Activated T-cell treated with anti-CD3 and anti-CD28 coated beads, Interleukin-2, amount 50 U/mL, for 72 hours (primary cell): Measurements from ENCODE around the gene TAS2R40. TPM values are rescaled to one million over a fixed set of nuclear protein-coding genes. Genes with fewer than 3 reads are reported as not detected.
"Not testable (repeated sequence)": the region's sequence is repeated elsewhere in the genome, so short reads cannot be mapped to it uniquely, and the experiment has no call there.

Experiments used
- ATAC-seq, 2 donors: fragments of 150-1000 bp; cut with Tn5 transposase; replicated peaks in 1 of 2; 2 replicates each; pipeline ENCODE4 v1.10.0; 2021; ENCODE audit warnings: moderate library complexity in 2 of 2, mild to moderate bottlenecking in 1 of 2
- DNase-seq, 2 donors: peaks; one replicate each; pipeline ENCODE4 v3.0.0; 2021 to 2022; ENCODE audit warnings: mixed read lengths in 1 of 2
- H3K27ac Mint-ChIP-seq: one replicate; pipeline ENCODE4 v1.8.0; 2022; ENCODE audit warnings: mild to moderate bottlenecking, moderate library complexity, mixed read lengths
- H3K27me3 Mint-ChIP-seq: one replicate; pipeline ENCODE4 v1.8.0; 2022; ENCODE audit warnings: low read depth, mixed read lengths
- H3K36me3 Mint-ChIP-seq, 2 donors: one replicate each; pipeline ENCODE4 v1.8.0; 2022; ENCODE audit warnings: mixed read lengths in 2 of 2, mild to moderate bottlenecking in 1 of 2; ENCODE audit not compliant: insufficient read depth in 2 of 2
- H3K4me1 Mint-ChIP-seq: one replicate; pipeline ENCODE4 v1.8.0; 2022; ENCODE audit warnings: low read depth, mixed read lengths
- H3K4me3 Mint-ChIP-seq, 2 donors: one replicate each; pipeline ENCODE4 v1.8.0; 2022; ENCODE audit warnings: mild to moderate bottlenecking in 2 of 2, mixed read lengths in 2 of 2, moderate library complexity in 2 of 2
- H3K9me3 Mint-ChIP-seq, 2 donors: one replicate each; pipeline ENCODE4 v1.8.0; 2022; ENCODE audit warnings: mixed read lengths in 2 of 2
- total RNA-seq, 2 donors: library from RNA; stranded (reverse); gene quantifications; one replicate each; pipeline ENCODE4 v1.2.3, GENCODE V29; 2022

Gene TAS2R40
- total RNA-seq = not detected

DNA sequence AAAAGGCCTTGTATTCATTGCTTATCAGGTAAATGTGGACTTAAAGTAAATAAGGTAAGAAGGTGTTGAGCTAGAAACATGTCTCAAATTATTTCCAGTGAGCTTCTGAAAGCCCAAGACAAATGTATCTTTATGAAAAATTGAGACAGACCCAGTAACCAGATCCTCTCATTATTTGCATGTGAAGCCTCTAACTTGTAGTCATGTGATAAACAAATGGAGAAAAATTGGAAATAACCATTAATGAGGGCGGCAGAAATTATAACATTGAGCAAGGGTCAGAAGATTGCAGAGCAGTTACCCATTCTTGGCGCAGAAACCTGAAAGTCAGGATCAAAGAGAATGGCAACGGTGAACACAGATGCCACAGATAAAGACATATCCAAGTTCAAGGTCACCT is at the start of gene TAS2R40:
TSS of gene TAS2R40 (plus strand) at position 301 of the 400 bp plus-strand sequence. CDS start at position 343, 42 bp downstream.
- ATAC-seq = no peak
- Mint-ChIP-seq H3K27me3 (peaks cover 28% of the 10 kb centered on the region), H3K4me1 (no peaks in the 10 kb centered on the region)

DNA sequence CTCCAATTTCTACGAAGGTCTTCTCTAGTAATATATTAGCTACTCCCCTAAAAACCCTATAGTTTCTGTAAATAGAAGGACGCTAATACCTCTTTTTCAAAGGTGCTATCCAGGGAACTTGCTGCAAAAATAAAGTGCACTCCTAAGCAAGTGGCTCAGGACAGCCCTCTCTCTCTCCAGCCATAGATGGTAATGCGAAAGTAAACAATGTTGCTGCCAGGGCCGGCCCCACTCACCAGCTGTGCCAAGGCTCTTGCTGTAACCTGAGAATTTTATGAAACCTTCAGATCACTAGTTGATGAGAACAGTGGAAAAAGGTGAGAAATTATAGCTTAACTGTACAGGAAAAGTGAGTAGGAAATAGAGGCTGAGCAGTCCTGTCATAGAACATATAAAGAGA is 49.5 kb upstream of the TAS2R40 start:
- Mint-ChIP-seq H3K27me3 (peaks cover 21% of the 10 kb centered on the region), H3K4me3 (no peak overlapping the region), H3K9me3 (peaks cover 0 to 3% of the 10 kb centered on the region in 2 donors), H3K36me3 (peaks cover under 1 to 3% of the 10 kb centered on the region in 2 donors), H3K27ac (no peak overlapping the region), H3K4me1 (no peaks in the 10 kb centered on the region)
- DNase-seq (no peak), ATAC-seq (no peak)

More for the DNA sequence above, at the start of gene TAS2R40:
- Mint-ChIP-seq H3K9me3 (no peaks in the 10 kb centered on the region), H3K4me3 (no peak within 1 kb of the TSS), H3K36me3 (no peaks in the 10 kb centered on the region), H3K27ac (no peak within 1 kb of the TSS)
- no peak for DNase-seq

DNA sequence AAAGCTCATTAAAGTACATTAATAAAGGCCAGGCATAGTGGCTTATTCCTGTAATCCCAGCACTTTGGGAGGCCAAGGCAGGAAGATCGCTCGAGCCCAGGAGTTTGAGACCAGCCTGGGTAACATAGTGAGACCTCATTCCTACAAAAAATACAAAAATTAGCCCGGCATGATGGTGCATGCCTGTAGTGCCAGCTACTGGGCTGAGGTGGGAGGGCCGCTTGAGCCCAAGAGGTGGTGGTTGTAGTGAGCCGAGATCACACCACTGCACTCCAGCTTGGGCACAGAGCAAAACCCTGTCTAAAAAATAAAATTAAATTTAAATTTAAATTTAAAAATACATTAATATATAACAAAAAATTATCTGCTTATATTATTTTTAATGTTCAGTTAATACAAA is 45.7 kb upstream of the TAS2R40 start:
- DNase-seq = no peak
- Mint-ChIP-seq H3K27ac (no peak overlapping the region), H3K36me3 (peaks cover 4% of the 10 kb centered on the region in 2 donors), H3K4me1 (no peaks in the 10 kb centered on the region), H3K27me3 (peaks cover 13% of the 10 kb centered on the region), H3K4me3 (no peak overlapping the region), H3K9me3 (peaks cover 4% of the 10 kb centered on the region in 2 donors)
- no peak for ATAC-seq

DNA sequence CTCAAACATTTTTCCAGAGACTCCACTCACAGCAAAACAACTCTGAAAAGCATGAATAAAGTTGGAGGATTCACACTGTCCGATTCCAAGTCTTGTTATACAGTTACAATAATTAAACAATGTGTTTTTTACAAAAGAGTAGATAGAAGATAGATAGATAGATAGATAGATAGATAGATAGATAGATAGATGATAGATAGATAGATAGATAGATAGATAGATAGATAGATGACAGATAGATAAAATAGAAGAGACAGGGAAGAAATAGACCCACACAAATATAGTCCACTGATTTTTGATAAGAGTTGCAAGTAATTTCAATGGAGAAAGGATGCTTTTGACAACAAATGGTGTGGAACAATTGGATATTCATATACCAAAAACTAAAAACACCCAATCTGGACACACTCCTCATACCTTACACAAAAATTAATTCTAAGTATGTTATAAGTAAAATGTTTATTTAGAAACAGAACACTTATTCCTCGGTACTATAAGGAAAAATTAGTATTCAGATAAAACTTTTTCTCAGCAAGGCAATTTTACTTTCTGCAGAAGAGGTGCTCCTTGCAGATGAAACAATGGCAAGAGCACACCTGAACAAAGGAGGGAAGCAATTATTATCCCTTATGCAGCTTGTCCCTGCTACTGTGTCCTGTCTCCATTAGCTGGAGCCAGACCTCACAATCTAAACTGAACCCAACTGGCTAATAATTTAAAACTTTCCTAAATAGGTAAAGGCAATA is 44.3 kb upstream of the TAS2R40 start:
- no peak for DNase-seq
- ATAC-seq = no peak
- no peak overlapping the region for H3K27ac Mint-ChIP-seq
- H3K27me3 Mint-ChIP-seq = peaks cover 13% of the 10 kb centered on the region
- H3K4me3 Mint-ChIP-seq = no peak overlapping the region
- peaks cover 4% of the 10 kb centered on the region in 2 donors for H3K36me3 Mint-ChIP-seq
- no peaks in the 10 kb centered on the region for H3K4me1 Mint-ChIP-seq
- peaks cover 4 to 6% of the 10 kb centered on the region in 2 donors for H3K9me3 Mint-ChIP-seq

DNA sequence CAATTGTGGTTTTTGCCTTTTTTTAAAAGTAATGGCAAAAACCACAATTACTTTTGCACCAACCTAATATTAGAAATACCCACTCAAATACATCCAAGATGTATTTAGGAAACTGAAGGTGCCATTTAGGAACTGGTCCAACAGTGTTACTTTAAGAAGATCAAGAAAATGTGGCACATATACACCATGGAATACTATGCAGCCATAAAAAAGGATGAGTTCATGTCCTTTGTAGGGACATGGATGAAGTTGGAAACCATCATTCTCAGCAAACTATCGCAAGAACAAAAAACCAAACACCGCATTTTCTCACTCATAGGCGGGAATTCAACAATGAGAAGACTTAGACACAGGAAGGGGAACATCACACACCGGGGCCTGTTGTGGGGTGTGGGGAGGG is 41.1 kb upstream of the TAS2R40 start:
- H3K36me3 Mint-ChIP-seq, H3K9me3 Mint-ChIP-seq, H3K27ac Mint-ChIP-seq, H3K4me1 Mint-ChIP-seq, ATAC-seq, H3K4me3 Mint-ChIP-seq, DNase-seq: not testable (repeated sequence)
- peaks cover 12% of the 10 kb centered on the region for H3K27me3 Mint-ChIP-seq

DNA sequence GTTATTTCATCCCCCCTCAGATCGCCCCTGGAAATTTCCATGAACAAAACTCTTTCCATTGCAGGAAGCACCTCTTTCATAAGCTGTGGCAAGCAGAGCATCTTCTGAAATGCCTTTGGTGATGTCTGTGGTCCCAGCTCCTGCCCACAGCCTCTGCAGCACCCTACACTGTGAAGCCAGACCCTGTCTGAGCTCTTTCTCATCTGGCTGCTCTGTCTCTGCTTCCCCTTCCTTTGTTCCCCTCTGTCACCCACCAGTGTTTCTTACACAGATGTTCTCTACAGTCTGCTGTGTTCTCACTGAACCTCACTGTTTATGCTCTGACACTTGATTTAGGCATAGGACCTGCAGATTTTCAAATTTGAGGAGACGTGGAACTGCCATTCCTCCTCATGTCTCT is 40.5 kb upstream of the TAS2R40 start:
- H3K27me3 Mint-ChIP-seq = peaks cover 12% of the 10 kb centered on the region
- ATAC-seq (no peak), DNase-seq (no peak)
- peaks cover 4% of the 10 kb centered on the region in 2 donors for H3K36me3 Mint-ChIP-seq
- no peaks in the 10 kb centered on the region for H3K4me1 Mint-ChIP-seq
- H3K9me3 Mint-ChIP-seq = peaks cover 4 to 6% of the 10 kb centered on the region in 2 donors
- no peak overlapping the region for H3K27ac Mint-ChIP-seq
- H3K4me3 Mint-ChIP-seq = no peak overlapping the region

DNA sequence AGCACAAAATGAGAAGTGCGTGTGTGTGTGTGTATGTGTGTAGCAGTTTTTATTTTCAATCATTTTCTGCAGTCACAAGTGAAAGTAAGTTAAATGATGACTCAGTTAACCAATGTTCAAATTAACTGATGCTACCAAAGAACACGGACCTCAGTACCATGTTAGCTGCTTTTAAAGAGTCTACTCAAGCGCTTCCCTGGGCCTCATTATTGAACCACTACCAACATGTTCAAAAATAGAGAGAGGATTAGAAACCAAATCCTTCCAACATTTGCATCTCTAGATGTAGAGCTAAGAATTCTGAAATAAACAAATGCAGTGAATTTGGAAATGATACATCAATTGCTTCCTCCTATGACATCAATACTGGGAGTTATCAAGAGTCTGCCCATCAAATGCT is 38.8 kb upstream of the TAS2R40 start, which contains the start of gene TAS2R39:
TSS of gene TAS2R39 (plus strand) at position 396 of the 400 bp plus-strand sequence. CDS start at position 396, 0 bp downstream.
- H3K36me3 Mint-ChIP-seq = peaks cover 1 to 4% of the 10 kb centered on the region in 2 donors

DNA sequence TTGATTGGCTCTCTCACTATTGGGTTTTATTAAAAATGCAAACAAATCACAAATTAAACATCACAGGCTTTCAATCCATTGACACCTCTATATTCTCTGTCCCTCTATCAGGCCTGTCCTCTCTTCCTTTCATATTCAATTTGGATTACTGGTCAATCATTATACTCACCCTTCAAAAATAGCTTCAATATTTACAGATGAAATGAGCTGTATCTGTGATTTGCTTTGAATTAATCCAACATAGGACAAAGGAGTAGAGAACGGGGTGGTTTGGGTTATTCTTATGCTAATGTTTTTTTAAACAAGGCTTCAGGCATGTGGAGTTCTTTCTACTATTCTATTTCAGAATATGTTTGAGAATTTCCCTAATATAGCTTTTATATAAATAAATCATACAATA is 36.3 kb upstream of the TAS2R40 start:
- Mint-ChIP-seq H3K36me3 (no peaks in the 10 kb centered on the region), H3K27ac (no peak overlapping the region), H3K4me3 (no peak overlapping the region), H3K4me1 (no peaks in the 10 kb centered on the region), H3K9me3 (peaks cover 0 to 2% of the 10 kb centered on the region in 2 donors), H3K27me3 (peaks cover 12% of the 10 kb centered on the region)
- DNase-seq = no peak
- ATAC-seq = no peak

More for the DNA sequence above, 38.8 kb upstream of the TAS2R40 start, which contains the start of gene TAS2R39:
- Mint-ChIP-seq H3K27me3 (peaks cover 12% of the 10 kb centered on the region), H3K27ac (no peak within 1 kb of the TSS), H3K4me1 (no peaks in the 10 kb centered on the region), H3K4me3 (no peak within 1 kb of the TSS), H3K9me3 (peaks cover 2 to 3% of the 10 kb centered on the region in 2 donors)
- ATAC-seq (no peak), DNase-seq (no peak)

DNA sequence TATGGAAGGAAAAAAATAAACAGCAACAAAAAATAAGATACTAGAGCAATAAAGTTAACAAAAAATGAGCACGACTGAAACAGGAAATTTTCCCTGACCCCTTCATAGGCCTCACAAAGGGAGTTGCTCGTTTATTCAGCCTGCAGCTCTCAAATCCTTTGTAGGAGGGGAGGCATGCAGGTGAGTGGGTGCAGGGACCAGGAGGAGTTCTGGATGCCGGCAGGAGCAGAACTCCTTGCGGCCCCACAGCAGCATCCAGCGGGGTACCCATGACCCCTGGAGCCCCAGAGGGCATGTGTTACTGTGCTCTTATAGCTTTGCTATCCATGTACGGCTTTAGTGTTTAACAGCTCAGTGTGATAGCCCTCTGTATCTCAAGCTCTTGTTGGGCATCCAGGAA is 32.8 kb upstream of the TAS2R40 start:
- Mint-ChIP-seq H3K27me3 (peaks cover 9% of the 10 kb centered on the region), H3K4me1 (no peaks in the 10 kb centered on the region), H3K36me3 (no peaks in the 10 kb centered on the region), H3K27ac (no peak overlapping the region), H3K9me3 (no peaks in the 10 kb centered on the region), H3K4me3 (no peak overlapping the region)
- DNase-seq (no peak), ATAC-seq (no peak)

DNA sequence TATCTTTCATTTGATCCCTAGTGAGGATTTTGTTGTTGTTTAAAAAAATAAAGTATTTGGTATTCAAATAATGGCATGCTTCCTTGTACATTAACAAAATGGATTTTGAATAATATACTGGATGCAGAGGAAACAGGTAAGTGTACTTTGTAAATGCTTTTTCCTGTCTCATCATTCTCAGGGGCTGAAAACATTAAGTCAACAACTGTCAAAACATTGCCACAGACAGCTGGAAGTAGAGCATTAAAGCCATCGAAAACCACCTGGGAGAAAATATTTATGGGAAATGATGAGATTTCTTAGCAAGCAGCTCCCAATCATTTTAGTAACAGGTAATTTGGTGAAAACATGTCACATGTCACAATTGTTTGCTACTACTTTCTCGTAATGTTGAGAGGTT is 28.0 kb upstream of the TAS2R40 start:
- H3K27ac Mint-ChIP-seq = no peak overlapping the region
- DNase-seq = no peak
- no peak for ATAC-seq
- H3K4me1 Mint-ChIP-seq = no peaks in the 10 kb centered on the region
- no peaks in the 10 kb centered on the region for H3K27me3 Mint-ChIP-seq
- H3K4me3 Mint-ChIP-seq = no peak overlapping the region
- H3K9me3 Mint-ChIP-seq = no peaks in the 10 kb centered on the region
- no peaks in the 10 kb centered on the region for H3K36me3 Mint-ChIP-seq

DNA sequence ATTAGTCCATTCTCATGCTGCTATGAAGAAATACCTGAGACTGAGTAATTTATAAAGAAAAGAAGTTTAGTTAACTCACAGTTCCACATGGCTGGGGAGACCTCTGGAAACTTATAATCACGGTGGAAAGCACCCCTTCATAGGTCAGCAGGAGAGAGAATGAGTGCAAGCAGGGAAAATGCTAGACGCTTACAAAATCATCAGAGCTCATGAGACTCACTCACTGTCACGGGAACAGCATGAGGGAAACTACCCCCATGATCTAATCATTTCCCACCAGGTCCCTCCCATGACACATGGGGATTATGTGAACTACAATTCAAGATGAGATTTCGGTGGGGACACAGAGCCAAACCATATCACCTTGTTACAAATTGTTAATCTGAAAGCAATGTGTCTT is 22.8 kb upstream of the TAS2R40 start:
- no peaks in the 10 kb centered on the region for H3K36me3 Mint-ChIP-seq
- H3K27me3 Mint-ChIP-seq = no peaks in the 10 kb centered on the region
- H3K4me1 Mint-ChIP-seq = no peaks in the 10 kb centered on the region
- H3K4me3 Mint-ChIP-seq = no peak overlapping the region
- ATAC-seq (peak in 1 of 2 donors; percentile 30), DNase-seq (no peak)
- H3K27ac Mint-ChIP-seq = no peak overlapping the region
- no peaks in the 10 kb centered on the region for H3K9me3 Mint-ChIP-seq

DNA sequence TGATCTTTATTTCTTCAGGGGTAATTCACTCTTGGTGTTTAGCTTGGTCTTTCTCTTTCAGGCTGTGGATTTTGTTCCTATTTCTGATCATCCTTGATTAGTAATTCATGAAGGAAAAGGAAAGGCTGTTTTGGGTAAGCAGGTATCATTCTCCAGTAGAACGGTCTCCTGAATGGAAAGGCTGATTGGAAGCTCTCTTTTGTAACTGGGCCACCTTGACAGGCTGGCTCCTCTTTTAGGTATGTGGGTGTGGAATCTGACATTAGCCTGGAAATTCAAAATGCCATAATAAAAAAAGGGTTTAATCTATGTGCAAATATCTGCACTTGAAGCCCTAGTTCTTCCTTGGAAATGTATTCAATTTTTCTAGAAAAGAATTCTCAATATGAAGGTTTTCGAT is 19.7 kb upstream of the TAS2R40 start:
- DNase-seq (no peak), ATAC-seq (no peak)
- H3K36me3 Mint-ChIP-seq = no peaks in the 10 kb centered on the region
- H3K27ac Mint-ChIP-seq = no peak overlapping the region
- H3K4me1 Mint-ChIP-seq = peaks cover 11% of the 10 kb centered on the region
- H3K9me3 Mint-ChIP-seq = no peaks in the 10 kb centered on the region
- peaks cover 13% of the 10 kb centered on the region for H3K27me3 Mint-ChIP-seq
- no peak overlapping the region for H3K4me3 Mint-ChIP-seq

DNA sequence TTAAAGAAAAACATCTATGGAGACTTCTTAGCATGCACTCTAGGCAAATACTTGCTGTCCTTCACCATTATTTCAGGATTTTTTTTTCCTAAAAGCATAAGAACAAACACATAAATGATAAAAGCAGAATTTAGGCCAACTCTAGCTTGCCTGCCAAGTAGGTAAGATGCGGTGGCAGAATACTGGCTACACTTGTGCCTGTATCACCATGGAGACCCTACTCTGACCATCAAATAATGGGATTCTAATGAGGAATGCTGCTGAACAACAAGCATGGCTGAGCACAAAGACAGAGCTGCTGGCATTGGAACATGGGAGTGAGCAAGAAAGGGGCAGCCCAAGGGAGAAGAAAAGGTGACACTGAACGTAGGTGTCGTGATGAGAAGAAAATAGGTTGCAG is 18.5 kb upstream of the TAS2R40 start:
- Mint-ChIP-seq H3K27me3 (peaks cover 13% of the 10 kb centered on the region), H3K27ac (no peak overlapping the region), H3K36me3 (no peaks in the 10 kb centered on the region), H3K4me1 (peaks cover 11% of the 10 kb centered on the region), H3K4me3 (no peak overlapping the region), H3K9me3 (no peaks in the 10 kb centered on the region)
- ATAC-seq = no peak
- DNase-seq = no peak
